GM10266 (cell line): Measurements from ENCODE around the gene SUMF1.

Experiments
- DNase-seq: peaks from one replicate; pipeline ENCODE4 v3.0.0; 2012; ENCODE audit errors: extremely low spot score
- TF ChIP-seq, protein P1 (sequence below): IDR thresholded peaks from 2 replicates; pipeline ENCODE4 v1.5.1; 2012; ENCODE audit warnings: mild to moderate bottlenecking, low read depth; ENCODE audit not compliant: control insufficient read depth, insufficient read depth; ENCODE audit errors: missing control alignments

Gene SUMF1

DNA sequence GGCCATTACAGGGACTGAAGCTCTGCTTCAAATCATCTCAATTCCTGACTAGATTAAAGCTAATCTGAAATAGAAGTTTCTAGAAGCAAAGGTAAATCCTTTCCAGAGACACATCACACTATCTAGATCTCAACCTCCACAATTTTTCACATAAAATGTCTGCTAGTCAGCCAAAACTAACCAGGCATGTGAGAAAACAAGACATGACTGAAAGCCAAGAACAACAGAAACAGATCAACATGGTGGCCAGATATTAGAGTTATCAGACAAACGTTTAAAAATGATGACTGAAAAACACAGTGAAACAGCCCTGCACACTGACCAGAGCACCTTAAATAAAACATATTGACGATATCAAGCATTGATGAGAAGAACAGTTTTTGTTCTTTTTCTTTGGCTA is 59.1 kb downstream of the SUMF1 start:
- TF ChIP-seq, protein P1, sequence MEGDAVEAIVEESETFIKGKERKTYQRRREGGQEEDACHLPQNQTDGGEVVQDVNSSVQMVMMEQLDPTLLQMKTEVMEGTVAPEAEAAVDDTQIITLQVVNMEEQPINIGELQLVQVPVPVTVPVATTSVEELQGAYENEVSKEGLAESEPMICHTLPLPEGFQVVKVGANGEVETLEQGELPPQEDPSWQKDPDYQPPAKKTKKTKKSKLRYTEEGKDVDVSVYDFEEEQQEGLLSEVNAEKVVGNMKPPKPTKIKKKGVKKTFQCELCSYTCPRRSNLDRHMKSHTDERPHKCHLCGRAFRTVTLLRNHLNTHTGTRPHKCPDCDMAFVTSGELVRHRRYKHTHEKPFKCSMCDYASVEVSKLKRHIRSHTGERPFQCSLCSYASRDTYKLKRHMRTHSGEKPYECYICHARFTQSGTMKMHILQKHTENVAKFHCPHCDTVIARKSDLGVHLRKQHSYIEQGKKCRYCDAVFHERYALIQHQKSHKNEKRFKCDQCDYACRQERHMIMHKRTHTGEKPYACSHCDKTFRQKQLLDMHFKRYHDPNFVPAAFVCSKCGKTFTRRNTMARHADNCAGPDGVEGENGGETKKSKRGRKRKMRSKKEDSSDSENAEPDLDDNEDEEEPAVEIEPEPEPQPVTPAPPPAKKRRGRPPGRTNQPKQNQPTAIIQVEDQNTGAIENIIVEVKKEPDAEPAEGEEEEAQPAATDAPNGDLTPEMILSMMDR: no peak

DNA sequence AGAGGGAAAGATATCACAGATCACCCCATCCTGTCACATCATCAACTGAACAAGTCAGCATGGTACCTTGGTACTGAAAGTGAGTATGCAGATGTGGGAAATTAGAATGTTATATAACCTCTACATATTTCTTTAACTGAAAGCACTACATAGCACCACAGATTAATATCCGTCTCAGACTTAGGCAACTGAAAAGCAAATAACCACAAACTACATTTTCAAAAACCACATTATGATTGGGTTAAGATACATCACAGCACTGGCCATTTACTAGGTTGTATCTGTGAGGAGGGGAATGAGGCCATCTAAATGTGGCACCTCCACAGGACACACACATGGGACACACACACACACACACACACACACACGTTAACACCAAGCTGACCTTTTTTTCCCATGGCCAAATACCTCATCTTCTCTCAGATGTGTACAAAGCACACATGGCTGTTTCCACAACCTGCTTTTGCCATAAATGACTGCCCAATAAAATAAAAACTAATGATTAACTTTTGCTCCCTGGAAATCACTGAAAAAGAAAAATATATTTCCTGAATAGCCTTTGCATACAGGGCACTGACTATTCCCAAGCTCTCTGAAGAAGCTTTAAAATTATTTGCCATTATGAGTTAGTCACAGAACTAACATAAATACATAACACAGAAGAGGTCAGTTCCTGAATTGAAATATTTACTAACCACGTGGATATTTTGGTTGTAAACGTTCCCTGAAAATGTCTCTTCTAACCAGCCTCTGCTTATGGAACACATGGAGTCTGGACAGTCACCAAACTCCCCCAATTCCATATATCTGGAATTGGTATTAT is 60.1 kb downstream of the SUMF1 start:
- peak; percentile 8 for DNase-seq
- TF ChIP-seq, protein P1: no peak

More for the DNA sequence above, 59.1 kb downstream of the SUMF1 start:
- DNase-seq: no peak

DNA sequence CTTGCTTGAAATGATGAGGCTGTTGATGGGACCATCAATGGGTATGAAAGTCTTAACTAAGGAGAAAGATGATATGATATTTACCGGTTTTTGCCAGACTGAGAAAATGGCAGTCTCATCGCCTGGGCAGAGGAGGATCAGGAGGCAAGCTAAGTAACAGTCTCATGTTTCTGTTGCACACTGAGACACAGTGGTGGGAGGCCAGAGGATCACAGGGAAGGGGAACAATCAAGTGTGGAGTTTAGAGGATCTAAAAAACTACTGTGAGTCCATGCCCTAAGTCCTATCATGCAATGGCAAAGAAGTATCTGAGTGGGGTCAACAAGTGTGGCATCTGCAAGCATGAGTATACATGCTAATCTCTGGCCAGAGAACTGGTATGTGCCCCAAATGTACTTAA is 62.2 kb downstream of the SUMF1 start:
- TF ChIP-seq, protein P1: no peak
- DNase-seq: no peak

DNA sequence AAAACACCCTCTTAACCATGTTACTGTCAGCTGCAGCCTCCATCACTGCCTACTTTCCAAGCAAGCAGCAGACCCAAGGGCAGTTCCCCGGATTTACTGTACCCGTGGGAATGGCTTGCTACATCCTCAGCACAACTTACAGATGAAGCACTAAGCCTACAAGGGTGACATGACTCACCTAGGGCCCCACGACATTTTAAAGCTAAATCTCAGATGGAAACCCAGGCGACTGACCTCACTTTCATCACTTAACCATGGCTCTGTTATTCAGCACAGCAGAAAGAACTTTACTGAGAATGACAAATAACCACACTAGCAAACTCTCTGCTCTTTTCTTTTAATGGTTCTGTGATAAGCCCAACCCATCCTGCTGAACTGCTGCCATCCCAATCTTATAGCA is 65.6 kb downstream of the SUMF1 start:
- TF ChIP-seq, protein P1: no peak
- DNase-seq: no peak

DNA sequence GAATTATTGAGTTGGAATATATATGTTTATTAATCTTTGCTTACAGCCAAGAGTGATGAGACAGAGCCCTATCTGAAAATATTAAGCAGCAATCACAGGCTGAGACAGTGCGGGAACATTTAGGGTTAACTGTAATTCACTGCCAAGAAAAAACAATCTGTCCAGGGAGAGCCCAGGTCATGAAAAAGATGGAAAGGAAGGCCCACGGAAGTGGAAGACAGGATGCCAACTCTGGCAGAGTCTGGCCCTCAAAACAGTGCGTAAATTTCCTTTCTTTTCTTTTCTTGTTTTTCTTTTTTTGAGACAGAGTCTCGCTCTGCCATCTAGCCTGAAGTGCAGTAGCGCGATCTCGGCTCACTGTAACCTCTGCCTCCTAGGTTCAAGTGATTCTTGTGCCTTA is 67.6 kb downstream of the SUMF1 start:
- TF ChIP-seq, protein P1: no peak
- no peak for DNase-seq

DNA sequence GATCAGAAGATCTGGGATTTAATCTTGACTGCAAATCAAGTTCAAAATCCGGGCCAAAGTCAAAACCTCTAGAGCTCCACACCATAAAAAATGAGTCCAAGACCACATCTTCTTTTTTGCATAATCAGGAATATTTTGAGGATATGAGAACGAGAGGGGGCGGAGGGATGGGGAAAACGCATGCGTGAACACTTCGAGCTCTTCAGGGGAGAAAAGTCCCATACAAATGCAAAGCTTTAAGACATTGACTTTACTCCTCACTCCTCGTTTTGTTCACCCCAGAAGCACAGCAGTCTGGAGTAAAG is 68.2 kb downstream of the SUMF1 start:
- no peak for DNase-seq
- TF ChIP-seq, protein P1: no peak

DNA sequence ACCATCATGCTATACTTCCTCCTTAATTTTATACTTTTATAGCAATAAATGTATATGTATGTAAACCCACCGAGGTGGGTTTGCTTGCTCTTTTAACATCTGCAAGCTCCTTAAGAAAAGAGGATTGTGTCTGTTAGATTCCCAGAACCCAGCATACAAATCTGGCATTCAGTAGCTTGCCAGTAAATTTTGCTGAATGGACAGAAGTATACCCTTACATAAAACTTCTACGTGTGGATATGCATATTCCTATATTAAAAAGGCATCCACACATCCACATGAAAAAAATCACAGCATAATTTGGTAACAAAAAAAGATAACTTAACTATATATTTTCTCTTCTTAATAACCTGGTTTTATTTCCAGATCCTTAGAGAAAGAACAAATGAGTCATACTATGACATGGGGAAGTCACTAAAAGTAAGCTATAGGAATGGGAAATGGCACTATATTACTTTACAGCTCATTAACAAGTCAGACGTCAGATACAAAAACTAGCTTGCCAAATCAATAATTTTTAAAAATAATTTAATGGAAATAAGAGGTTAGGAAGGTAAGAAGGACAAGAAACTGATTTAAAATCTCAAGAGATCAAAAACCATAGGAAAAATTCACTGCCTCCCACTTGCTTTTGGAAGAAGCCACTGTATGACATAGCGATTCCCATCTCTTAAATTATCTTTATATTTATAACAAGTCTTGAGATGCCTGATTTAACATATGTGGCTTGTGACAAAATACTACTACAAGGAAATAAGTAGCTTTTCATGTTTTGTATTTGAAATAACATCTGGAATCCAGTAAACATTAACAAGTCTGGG is 68.7 kb downstream of the SUMF1 start:
- TF ChIP-seq, protein P1: no peak
- no peak for DNase-seq
